ENCODE data around the gene CYP4F22. TPM values are rescaled to one million over a fixed set of nuclear protein-coding genes. Genes with fewer than 3 reads are reported as not detected.
A peak's percentile ranks its signal among the peaks of the same experiment; 100 is the strongest.

CYP4F22 gene
- total and polyA plus RNA-seq, 9 of the 15 experiments (the other 6 are each of a cell fraction or from before 2014, with no cell fraction given), result not detected

DNA sequence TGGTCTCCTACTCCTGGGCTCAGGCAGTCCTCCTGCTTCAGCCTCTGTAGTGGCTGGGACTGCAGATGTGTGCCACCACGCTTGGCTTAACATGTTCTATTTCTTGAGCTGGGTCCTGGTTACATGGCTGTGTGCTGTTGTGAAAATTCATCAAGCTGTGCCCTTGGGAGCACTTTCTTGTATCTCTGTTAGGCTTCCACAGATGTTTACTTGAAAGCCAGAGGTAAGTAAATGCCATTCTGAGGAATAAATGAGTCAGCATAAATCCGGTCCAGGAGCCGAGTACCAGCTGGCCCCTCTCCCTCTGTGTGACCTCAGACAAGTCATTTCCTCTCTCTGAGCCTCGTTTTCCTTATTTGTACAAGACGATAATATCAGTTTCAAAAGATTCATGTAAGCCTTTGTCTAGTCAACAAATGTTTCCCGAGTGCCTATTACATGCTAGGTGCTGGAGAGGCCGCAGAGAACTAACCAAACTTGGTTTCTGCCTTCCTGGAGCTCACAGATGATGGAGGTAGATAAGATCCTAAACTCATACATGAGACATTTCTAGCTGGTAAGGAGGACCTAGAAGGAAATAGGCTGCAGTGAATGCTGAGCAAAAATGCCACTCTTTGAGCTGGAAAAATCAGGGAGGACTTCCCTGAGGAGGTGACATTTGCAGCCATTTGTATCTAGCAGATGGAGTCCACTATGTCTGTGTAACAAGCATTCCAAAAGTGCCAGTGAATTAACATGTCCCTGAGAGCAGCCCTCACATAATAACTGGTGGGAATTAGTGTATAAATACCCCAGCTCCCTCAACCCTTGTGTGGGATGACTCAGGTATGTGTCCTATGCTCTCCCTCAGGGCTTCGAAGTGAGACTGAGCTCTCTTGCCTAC, 41.2 kb upstream of the CYP4F22 start:
- peak; percentile 55 for FAIRE-seq
- H3K79me2 ChIP-seq (ENCODE audit: control insufficient read depth, insufficient read depth, low read length), result no peaks in the 10 kb centered on the region
- H3K9me1 ChIP-seq (ENCODE audit: control insufficient read depth, insufficient read depth, low read length), result no peaks in the 10 kb centered on the region
- no peak overlapping the region; the same call in 1 of the 2 replicates for H3K4me2 ChIP-seq (ENCODE audit: insufficient read depth, low read length)
- no peak overlapping the region for H3K4me3 ChIP-seq
- CTCF ChIA-PET (ENCODE audit: low intra/inter-chr PET ratio), result no interaction called here
- H3K27me3 ChIP-seq (ENCODE audit: control insufficient read depth in 2 of 2, insufficient read depth in 2 of 2, low read length in 2 of 2), result peaks cover 10 to 25% of the 10 kb centered on the region in 2 experiments; a peak in 4 of 5 replicates
- H3K9me3 ChIP-seq (replicated peaks; ENCODE audit: control insufficient read depth, insufficient read depth, low read depth, low read length), result no peaks in the 10 kb centered on the region
- H4K20me1 ChIP-seq (replicated peaks; ENCODE audit: control insufficient read depth, insufficient read depth, low read length), result no peaks in the 10 kb centered on the region
- no peak for ATAC-seq
- peaks cover 3 to 20% of the 10 kb centered on the region in 2 experiments; a peak in 4 of 5 replicates for H3K4me1 ChIP-seq (replicated peaks in 1 of 2; ENCODE audit: control insufficient read depth in 2 of 2, insufficient read depth in 2 of 2, low read length in 2 of 2)
- H3K27ac ChIP-seq (ENCODE audit: extremely low read depth, low read depth, low read length), result no peak overlapping the region
- BruUV-seq (replicated peaks), result no TSS peak
- no peak for DNase-seq (ENCODE audit: extremely low read depth in 1 of 4, low spot score in 3 of 4)
- no peak overlapping the region for H2AFZ ChIP-seq (ENCODE audit: low read depth, low read length)
- WGBS (ENCODE audit: insufficient coverage, low coverage, missing lambda C conversion rate), result 3% methylated on average over 8 of the region's 8 CpGs
- intact Hi-C loops (cut with micrococcal nuclease) (no loop called here), in situ Hi-C loops (cut with MboI) (no loop called here)
- no peak overlapping the region for H3K9ac ChIP-seq (ENCODE audit: insufficient read depth in 1 of 2, low read depth in 2 of 2, low read length in 2 of 2)
- no peaks in the 10 kb centered on the region for H3K36me3 ChIP-seq (ENCODE audit: control insufficient read depth, insufficient read depth, low read length)
- POLR2A ChIA-PET, result interaction anchor here (0.5 to 1.4 kb wide), 3 partner anchors 8 to 48 kb away, joined by 3 to 5 read pairs (median 3); partner anchors contain the start of gene AKAP8L
- no peak for TF ChIP-seq ZNF445 (CRISPR knock-in tag; IDR thresholded peaks at IDR 0.05; ENCODE audit: low read depth)
- TF ChIP-seq, protein P1, sequence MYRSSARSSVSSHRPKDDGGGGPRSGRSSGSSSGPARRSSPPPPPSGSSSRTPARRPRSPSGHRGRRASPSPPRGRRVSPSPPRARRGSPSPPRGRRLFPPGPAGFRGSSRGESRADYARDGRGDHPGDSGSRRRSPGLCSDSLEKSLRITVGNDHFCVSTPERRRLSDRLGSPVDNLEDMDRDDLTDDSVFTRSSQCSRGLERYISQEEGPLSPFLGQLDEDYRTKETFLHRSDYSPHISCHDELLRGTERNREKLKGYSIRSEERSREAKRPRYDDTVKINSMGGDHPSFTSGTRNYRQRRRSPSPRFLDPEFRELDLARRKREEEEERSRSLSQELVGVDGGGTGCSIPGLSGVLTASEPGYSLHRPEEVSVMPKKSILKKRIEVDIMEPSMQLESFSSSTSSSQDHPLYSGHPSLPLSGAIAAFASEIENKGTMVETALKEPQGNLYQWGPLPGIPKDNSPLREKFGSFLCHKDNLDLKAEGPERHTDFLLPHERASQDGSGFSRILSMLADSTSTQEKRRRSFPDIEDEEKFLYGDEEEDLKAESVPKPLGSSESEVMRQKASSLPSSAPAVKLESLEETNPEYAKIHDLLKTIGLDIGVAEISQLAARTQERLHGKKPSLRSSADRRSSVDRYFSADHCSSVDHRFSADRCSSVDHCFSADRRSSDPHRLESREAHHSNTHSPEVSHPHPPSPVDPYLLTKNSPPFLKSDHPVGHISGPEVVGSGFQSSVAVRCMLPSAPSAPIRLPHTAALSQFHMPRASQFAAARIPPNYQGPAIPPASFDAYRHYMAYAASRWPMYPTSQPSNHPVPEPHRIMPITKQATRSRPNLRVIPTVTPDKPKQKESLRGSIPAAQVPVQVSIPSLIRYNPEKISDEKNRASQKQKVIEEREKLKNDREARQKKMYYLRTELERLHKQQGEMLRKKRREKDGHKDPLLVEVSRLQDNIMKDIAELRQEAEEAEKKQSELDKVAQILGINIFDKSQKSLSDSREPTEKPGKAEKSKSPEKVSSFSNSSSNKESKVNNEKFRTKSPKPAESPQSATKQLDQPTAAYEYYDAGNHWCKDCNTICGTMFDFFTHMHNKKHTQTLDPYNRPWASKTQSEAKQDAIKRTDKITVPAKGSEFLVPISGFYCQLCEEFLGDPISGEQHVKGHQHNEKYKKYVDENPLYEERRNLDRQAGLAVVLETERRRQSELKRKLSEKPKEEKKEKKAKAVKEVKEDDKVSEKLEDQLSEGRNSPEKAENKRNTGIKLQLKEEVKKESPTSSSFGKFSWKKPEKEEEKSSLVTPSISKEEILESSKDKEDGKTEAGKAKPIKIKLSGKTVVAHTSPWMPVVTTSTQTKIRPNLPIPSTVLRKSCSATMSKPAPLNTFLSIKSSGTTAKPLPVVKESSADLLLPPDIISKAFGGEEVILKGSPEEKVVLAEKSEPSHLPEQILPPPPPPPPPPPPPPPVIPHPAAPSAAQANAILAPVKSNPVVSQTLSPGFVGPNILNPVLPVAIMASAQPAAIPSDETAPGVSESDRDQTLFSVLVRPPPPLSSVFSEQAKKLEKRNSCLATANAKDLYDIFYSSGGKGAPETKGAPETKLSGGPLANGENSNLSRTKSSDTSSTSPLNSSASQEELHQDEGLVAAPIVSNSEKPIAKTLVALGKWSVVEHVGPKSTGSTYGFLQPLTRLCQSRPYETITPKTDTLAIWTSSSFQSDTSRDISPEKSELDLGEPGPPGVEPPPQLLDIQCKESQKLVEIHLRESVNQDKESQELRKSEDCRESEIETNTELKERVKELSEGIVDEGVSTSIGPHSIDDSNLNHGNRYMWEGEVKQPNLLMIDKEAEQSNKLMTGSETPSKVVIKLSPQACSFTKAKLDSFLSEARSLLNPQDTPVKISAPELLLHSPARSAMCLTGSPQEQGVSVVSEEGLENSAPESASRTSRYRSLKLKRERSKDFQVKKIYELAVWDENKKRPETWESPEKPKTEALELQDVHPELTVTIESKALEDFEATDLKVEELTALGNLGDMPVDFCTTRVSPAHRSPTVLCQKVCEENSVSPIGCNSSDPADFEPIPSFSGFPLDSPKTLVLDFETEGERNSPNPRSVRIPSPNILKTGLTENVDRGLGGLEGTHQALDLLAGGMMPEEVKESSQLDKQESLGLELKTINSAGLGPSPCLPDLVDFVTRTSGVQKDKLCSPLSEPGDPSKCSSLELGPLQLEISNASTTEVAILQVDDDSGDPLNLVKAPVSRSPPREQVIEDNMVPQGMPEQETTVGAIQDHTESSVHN (IDR thresholded peaks at IDR 0.05; ENCODE audit: borderline replicate concordance in 1 of 2, low read depth in 1 of 2), result no peak
- TF ChIP-seq CTBP1 (IDR thresholded peaks at IDR 0.05; ENCODE audit: borderline replicate concordance), result peak; percentile 30; the same call in 1 of the 2 replicates
- TF ChIP-seq, protein P2, sequence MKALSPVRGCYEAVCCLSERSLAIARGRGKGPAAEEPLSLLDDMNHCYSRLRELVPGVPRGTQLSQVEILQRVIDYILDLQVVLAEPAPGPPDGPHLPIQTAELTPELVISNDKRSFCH (CRISPR knock-in tag; IDR thresholded peaks at IDR 0.05), result no peak
- TF ChIP-seq, protein P2 (tag; IDR thresholded peaks at IDR 0.05), result no peak
- TF ChIP-seq, protein P3, sequence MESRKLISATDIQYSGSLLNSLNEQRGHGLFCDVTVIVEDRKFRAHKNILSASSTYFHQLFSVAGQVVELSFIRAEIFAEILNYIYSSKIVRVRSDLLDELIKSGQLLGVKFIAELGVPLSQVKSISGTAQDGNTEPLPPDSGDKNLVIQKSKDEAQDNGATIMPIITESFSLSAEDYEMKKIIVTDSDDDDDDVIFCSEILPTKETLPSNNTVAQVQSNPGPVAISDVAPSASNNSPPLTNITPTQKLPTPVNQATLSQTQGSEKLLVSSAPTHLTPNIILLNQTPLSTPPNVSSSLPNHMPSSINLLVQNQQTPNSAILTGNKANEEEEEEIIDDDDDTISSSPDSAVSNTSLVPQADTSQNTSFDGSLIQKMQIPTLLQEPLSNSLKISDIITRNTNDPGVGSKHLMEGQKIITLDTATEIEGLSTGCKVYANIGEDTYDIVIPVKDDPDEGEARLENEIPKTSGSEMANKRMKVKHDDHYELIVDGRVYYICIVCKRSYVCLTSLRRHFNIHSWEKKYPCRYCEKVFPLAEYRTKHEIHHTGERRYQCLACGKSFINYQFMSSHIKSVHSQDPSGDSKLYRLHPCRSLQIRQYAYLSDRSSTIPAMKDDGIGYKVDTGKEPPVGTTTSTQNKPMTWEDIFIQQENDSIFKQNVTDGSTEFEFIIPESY (CRISPR knock-in tag; IDR thresholded peaks at IDR 0.05), result no peak
- TF ChIP-seq ZFP36 (IDR thresholded peaks at IDR 0.05; ENCODE audit: low read depth, low read length, partially characterized antibody), result peak; percentile 99
- no peak for TF ChIP-seq EP300 (IDR thresholded peaks at IDR 0.05; ENCODE audit: low read length)
- no peak for TF ChIP-seq ZKSCAN8 (CRISPR knock-in tag; IDR thresholded peaks at IDR 0.05)
- TF ChIP-seq RCOR1 (IDR thresholded peaks at IDR 0.05; ENCODE audit: borderline replicate concordance in 1 of 2, low read depth in 2 of 2, low read length in 2 of 2), result peak in 1 of 2 experiments; percentile 48; a peak in 1 of 4 replicates

All from K562 (cell line).